A549 treated with dexamethasone at 1 μM for 4 hours (cell line): Measurements from ENCODE around the gene DSG2. TPM values are rescaled to one million over a fixed set of nuclear protein-coding genes. Genes with fewer than 3 reads are reported as not detected.

Experiments used
- total RNA-seq: library from RNA; stranded (reverse); fragments of 200-300 nt; extraction: Qiagen RNA extraction; gene quantifications from 5 replicates; pipeline ENCODE4 v1.2.3, GENCODE V29; 2022

DSG2 gene
- 45.6 to 69.2 TPM (median 64.0 TPM) in 5 replicates for total RNA-seq

DNA sequence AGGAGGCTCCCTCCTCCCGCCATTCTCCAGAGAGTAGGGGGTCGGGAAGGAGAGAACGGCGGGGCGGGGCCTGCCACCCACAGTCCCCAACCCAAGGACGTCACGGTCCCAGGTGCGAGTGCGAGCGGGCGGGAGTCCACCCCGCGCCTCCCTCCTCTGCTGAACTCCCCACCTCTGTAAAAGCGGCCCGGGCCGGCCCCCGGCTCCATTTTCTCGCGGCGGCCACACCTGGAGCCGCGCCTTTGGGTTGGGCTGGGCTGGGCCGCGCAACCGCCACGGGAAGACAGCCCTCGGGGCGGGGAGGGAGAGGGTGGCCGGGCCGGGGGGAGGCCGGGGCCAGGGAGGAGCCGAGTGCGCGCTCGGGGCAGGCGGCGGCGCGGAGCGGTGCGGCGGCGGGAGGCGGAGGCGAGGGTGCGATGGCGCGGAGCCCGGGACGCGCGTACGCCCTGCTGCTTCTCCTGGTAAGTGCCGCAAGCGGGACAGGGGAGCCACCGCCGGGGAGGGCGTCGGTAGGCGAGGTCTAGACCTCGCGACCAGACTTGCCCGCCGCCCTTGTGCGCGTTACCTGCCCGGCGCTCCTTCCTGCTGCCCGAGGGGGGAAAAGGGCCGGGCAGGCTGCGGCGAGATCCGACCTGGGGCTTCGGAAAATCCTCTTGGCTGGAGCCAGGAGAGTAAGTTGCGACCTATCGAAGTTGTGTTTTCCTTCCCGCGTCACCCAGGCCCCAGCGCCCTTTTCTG lies at the start of gene DSG2:
Gene DSG2 (plus strand): TSS at position 342 of the 738 bp plus-strand sequence. CDS start 75 bp downstream, at position 417.

DNA sequence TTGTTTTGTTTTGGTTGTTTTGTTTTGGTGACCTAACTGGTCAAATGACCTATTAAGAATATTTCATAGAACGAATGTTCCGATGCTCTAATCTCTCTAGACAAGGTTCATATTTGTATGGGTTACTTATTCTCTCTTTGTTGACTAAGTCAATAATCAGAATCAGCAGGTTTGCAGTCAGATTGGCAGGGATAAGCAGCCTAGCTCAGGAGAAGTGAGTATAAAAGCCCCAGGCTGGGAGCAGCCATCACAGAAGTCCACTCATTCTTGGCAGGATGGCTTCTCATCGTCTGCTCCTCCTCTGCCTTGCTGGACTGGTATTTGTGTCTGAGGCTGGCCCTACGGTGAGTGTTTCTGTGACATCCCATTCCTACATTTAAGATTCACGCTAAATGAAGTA lies 93.7 kb downstream of the DSG2 start, which contains the start of gene TTR:
Gene TTR (plus strand): TSS at position 250 of the 400 bp plus-strand sequence. CDS start 26 bp downstream, at position 276.

Other genes with a start within 250 kb of the DSG2 start
- gene DSG1, start 180.0 kb upstream of the DSG2 start, total RNA-seq: not detected in 5 replicates
- gene DSG4, start 121.4 kb upstream of the DSG2 start, total RNA-seq: not detected in 5 replicates
- 0.01 to 0.02 TPM (median 0.02 TPM) in 4 of 5 replicates, not detected in the other for gene DSG3, start 50.4 kb upstream of the DSG2 start, total RNA-seq
- gene TTR, start 93.7 kb downstream of the DSG2 start, total RNA-seq: 0.11 to 0.13 TPM in 2 of 5 replicates, not detected in the others
- 5.3 to 8.0 TPM (median 7.1 TPM) in 5 replicates for gene B4GALT6, start 186.4 kb downstream of the DSG2 start, total RNA-seq